Dedifferentiated amniotic fluid mesenchymal stem cell (primary cell): ENCODE measurements around the gene INPP4A.

Source experiments
- DNase-seq: peaks from one replicate; pipeline ENCODE4 v3.0.0-alpha.2; 2016; ENCODE audit errors: extremely low spot score

Gene INPP4A

DNA sequence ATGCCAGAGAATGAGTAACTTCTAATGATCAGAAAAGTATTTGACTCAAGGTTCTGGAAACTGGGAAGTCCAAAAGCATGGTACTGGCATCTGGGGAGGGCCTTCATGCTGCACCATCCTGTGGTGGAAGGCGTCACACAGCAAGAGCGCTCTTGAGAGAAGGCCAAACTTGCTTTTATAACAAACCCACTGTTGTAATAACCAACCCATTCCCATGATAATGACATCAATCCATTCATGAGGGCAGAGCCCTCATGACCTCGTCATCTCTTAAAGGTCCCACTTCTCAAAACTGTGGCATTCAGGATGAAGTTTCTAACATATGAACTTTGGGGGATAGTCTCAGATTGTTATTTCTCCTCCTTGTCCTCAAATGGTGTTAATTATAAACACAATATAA, 95.9 kb downstream of the INPP4A start:
- no peak for DNase-seq

DNA sequence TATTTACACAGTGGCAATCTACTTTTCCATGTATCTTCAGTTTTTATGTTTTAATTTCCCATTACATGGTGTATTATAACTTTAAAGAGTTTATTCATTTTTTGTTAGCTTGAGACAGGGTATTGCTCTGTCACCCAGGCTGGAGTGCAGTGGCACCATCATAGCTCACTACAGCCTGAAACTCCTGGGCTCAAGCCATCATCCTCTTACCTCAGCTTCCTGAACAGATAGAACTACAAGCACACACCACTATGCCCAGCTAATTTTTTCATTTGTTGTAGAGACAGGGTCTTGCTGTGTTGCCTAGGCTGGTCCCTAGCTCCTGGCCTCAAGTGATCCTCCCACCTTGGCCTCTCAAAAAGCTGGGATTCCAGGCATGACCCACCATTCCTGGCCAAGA, 96.8 kb downstream of the INPP4A start:
- no peak for DNase-seq

DNA sequence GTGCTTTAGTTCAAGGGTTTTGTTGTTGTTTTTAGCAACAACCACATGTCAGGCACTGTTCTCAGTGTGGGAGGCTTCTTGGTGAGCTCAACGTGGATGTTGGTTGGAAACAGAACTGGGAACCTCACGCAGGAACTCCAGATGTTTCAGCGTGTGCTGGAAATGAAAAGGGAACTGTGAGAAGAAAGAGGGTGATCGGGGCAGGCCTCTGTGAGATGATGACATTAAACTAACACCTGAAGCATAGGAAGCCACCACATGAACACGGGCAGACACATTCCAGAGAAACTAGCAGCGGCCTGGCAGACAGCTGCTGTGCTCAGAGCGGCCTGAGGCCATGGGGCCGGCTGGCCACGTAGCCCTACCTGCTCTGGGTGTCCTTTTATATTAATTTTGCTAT, 97.2 kb downstream of the INPP4A start:
- no peak for DNase-seq

DNA sequence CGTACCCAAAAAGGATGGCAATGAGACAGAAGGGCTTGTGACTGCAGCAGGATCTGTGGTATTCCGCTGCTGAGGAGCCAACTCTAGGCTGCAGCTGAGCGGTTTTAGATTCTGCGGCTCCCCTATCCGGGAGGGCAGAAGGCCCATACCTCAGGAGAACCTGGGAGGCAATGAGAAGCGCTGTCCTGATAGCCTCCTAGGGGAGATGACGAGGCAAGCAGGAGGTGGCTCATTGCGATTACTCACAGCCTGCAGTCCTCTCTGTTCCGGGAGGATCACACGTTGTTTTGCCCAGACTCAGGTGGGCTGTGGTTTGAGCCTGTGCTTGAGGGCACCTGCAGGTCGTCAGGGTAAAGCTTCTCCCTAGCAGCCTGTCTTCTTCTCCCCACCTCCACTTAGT, 98.6 kb downstream of the INPP4A start:
- no peak for DNase-seq

DNA sequence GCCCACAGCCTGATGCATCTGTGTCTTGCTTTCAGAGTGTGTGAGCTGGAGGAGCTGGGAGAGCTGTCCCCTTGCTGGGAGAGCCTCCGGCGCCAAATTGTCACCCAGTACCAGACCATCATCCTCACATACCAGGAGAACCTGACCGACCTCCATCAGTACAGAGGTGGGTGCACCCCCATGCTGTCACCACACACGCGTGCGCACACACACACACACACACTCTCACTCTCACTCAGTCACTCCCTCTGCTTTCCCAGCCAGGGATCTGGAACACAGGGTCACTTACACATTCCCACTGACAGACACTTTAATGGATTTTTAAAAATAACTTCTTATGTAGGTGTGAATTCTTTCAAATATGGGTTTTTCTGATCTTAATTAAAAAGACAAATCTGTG, 99.2 kb downstream of the INPP4A start:
- no peak for DNase-seq

DNA sequence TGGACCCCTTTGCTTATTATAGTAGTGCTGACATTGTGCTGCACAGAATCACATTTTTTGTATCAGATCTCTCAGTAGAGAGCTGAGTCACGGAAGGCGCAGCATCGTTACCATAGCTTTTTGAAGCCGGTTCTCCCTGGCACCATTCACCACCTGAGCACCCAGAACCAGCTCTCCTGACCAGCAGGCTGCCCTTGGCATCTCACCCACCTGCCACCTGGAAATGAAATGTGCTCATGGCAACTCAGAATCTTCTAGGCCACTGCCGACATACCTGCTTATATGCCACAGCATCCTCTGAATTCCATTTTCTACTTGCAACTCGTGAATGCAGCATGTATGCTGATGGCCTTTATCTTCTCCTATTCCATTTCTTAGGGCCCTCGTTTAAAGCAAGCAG, 100.9 kb downstream of the INPP4A start:
- no peak for DNase-seq

DNA sequence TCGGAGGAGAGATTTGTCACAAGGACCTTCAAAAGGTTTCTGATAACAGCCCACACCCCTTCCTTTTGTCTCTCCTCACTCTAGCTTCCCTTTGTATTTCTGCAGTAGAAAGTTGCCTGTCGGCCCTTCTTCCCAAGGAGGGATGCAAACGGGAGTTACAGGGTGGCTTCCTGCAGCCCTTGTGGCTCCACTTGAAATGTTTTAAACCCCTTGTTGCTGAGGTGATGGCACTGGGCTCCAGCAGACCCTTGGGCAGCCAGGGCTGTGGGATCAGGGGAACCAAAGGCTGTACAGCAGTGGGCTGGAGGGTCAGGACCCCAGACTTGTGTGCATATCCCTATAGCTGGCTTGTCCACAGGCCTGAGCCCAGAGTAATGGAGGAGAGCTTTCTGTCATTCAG, 101.5 kb downstream of the INPP4A start:
- DNase-seq = no peak

DNA sequence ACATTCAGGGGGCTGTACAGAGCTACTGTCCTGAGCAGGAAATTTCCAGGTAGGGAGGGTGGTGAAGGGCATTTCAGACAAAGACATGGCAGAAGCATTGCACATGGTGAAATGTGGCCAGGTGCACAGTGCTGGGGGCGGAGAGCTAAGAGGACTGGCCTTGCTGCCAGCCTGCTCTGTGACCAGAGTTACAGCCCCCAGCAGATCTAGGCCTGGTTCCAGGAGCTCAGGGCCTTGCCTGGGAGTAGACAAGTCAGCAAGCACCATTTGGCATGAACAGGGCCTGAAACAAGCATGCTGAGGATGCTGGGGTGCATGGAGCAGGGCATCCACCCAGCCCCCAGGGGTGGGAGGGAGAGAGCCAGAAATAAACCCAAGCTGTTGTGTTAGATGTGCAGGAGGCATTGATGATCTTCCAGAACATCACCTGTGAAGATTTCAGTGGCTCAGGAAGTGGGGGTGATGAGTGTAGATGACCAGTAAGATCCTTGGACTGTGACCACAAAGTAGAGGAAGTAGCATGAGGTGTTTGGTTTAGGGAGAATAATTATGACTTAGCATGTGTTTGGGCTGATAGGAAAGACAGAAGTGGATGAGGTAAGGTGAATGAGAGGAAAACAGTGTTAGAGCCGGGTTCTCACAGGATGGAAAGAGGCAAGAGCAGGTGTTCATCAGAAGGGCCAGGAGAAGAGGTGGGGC, 102.6 kb downstream of the INPP4A start:
- no peak for DNase-seq

DNA sequence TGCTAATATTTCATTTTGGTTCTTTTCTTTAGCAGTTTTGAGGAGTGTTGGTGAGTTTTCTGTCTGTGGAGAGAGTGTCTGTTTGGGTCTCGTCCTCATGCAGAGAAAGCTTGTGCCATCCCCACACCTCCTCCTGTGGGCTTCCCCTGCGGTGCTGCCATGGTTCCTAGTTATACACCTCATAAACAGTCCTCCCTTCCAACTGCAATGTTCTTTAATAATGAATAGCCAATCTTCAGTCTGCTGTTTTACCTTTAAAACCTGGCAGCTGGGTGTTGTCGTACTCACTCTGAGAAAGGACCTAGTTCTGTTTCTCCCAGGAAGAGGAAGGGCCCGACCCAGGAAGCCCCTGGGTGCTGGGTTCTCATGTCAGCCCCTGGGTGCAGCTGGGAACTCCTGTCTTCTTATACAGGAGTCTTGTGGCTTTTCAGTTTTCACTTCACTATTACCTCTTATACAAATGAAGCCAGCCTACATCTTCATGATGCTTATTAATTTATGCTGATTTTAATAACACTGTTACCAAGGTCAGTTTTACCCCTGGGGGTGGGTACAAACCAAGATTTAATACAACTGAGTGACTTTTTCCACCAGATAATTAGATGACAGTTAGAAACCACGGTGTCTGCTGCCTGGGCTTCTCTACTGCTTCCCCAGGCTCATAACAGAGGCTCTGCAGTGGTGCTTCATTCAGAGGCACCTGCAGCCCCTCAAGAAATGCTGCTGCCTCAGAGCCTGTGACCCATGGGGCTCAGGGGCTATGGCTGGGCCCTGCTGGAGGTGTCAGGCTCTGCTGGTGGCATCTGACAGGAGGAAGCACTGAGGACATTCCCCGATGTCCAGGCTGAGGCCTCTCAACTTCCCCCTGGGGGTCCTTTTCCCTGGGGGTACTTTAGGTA, 104.5 kb downstream of the INPP4A start:
- no peak for DNase-seq

DNA sequence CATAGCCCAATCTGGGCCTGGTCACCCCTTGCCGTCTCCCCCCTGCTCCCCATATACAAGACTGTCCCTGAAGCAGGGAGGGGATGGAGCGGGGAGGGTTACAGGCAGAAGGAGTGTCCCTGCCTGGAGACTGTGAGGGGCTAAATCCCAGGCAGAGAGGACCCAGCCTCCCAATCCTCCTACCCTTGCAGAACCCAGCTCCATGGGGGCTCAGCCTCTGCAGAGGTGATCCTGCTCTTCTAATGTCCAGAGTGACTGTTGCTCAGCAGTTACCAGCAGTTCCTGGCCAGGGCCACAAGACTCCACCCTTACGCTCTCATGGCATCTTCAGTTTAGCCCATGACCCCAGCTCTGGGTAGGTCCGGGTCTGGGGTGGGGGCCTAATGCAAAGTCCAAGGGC, 105.5 kb downstream of the INPP4A start:
- no peak for DNase-seq

DNA sequence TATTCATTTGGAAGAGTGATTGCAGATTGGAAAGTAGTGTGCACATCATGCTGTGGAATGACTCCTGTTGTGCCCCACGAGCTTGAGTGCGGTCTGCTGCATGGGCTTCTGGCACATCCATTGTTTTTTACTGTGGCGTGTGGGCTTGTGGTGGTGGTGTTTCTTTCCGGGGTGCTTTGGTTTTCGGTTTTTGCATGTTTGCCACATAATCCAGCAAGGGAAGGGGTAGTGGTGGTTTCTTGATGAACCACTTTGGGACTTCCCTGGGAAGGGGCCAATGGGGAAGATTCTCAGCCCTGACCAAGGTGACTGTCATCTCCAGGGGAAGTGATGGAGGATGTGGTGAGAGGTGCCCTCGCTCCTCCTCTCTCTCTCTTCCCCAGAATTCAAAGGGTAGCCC, 106.7 kb downstream of the INPP4A start:
- no peak for DNase-seq

DNA sequence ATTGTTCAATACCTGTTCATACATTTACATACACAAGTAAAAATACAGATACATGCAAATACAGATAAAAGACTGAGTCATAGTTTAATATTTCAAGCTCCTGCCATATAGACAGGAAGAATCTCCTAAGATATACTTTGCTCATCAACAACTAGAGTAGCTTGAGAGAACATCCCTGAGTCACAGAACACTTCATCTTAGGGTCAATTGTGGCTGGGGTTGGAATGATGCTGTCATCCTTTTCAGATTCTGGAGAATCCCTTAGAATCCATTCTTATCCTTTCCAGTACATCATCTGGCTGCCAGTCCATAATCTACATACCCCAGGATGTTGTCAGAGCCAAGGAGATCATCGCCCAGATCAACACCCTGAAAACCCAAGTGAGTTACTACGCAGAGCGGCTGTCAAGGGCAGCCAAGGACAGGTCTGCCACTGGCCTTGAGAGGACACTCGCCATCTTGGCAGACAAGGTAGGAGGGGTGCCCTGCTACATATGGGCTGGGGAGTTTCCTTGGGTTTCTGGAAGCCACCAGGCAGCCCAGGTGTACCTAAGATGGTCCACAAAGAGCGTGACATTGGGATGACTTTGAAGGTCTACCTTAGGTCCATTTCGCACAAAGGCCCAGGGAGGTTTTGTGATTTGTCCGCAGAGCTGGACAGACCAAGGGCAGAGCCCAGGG, 108.0 kb downstream of the INPP4A start:
- no peak for DNase-seq

DNA sequence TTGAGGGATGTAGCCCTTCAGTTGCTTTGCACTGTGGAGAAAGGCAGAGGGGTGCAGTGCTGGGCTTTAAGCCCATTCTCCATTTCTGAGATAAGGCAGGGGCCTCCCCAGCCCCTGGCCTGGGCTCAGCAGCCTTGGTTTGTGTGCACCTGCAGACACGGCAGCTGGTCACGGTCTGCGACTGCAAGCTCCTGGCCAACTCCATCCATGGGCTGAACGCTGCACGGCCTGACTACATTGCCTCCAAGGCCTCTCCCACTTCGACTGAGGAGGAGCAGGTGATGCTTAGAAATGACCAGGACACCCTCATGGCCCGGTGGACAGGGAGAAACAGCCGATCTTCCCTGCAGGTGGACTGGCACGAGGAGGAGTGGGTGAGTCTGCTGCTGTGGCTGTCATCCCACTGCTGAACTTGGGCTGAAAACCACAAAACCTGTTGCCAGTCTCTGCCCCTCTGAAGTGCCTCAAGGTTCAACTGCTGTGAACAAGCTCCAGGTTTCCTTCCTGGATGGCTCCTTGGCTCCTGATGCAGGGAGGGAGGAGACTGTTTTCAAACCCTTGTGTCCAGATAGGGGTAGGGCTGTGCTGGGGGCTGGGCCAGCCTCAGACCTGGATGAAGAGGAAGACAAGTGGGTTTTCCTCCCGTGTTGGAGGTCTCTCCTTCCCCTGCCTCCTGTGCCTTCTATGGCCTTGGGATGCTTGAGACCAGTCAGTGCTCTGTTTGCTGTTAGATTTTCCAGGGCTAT, 109.6 kb downstream of the INPP4A start:
- DNase-seq = no peak

DNA sequence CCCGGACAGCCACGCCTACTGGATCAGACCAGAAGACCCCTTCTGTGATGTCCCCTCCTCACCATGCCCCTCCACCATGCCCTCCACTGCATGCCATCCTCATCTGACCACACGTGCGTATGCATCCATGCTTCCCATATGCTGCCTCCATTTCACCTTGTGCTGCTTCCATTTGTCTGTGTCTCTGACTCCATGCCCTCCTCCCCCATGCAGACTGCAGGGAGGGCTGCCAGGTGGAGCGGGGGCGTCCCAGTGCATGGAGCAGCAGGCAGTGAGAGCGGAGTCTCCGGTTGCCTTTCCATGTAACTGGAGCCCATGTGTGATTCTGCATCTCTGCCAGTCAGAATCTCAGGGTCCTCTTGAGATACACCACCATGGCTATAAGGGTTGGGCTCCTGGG, 111.0 kb downstream of the INPP4A start:
- DNase-seq = no peak

DNA sequence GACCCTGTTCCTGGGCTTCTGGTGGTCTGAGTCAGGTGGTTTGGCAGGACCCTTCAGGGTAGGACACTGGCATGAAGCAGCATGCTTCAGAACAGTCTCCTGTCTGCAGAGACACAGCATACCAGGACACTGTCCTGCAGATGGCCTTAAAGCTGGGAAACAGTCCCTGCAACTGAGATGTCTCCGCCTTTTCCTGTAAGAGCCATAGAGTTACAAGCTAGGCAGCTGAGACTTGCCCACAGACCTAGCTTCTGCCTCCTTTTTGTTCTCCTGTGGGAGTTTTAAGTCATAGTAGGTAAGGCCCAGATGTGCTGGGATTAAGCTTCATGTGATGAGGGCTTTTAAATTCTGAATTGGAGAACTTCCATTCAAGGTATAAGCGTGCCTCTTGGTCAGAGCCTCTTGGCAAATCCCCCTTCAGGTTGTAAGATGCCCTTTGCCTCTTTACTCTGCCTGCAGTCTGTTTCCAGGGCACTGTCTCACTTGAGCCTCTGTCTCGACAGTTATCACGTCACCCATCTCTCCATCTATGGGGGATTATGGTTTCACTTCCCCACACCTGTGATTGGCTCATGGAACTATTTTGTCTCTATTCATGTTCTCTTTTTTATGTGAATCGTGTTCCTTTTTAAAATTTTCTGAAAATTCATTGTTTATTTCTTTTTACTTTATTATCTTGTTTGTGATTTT, 111.8 kb downstream of the INPP4A start:
- DNase-seq = no peak

DNA sequence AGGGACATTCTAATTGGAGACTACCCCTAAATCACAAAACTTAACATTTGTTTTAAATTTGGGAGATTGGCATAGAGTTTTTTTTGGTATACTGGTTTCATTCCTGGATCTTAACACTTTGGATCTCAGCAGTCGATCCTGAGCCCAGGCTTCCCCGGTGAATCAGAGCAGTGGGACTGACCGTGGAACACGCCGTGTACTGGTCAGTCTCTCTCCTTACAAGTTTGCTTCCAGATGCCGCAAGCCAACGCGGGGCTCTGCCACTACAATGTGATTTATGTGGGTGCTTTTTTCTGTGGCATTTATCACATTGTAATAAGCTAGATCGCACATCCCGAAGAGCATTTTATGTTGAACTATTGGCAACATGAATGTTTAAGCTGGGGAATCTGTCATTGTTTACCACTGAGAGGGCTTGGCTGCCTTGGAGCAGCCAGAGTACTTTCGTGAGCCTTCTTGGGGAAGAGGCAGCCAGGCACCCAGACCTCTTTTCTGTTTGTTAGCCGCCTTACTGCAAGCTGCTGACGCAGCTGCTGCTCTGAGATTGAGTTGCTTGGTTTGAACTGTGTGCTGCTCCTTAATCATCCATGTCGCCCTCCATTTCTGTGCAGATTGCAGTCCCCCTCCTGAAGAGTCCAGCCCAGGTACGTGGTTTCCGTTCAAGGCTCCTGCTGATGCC, 114.3 kb downstream of the INPP4A start:
- DNase-seq = no peak

DNA sequence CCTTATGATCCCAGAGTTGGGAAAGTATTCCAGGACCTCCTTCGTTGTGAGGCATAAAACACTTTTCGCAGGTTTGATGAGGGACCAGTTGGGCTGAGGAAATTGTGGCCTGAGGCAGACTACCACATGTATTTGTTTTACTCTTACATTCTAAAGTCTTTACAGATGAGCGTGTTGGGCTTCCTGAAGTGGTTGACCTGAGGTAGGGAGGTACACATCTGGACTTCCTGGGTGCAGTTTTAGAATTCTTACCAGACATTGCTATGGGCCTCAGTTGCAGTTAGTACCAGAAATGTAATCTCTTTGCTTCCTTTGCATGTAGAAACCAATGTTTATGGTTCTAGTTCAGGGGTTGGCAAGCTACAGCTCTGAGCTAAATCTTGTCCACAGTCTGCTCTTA, 114.9 kb downstream of the INPP4A start:
- no peak for DNase-seq

DNA sequence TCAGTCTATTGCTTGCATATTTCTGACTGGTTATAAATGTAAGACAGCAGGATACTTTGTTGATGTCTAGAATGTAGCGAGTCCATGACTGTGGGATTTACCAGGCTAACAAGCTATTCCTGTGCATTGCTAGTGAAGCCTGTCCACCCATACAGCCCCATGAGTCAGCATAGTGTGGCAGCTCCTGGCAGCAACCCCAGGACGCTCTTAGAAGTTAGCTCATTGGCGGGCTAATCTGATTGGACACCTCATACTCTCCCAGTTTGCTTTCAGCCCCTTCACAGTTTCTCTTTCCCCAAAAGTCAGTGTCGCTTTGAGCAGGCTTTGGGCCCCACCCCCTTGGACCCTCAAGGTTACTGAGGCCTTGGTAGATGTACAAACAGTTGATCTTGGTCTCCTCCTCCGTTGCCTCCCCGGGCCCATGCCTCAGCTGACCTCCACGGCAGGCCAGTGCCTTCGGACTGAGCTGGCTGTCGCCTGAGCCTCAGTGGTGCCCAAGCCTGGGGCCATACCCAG, 115.7 kb downstream of the INPP4A start:
- peak; percentile 94 for DNase-seq

DNA sequence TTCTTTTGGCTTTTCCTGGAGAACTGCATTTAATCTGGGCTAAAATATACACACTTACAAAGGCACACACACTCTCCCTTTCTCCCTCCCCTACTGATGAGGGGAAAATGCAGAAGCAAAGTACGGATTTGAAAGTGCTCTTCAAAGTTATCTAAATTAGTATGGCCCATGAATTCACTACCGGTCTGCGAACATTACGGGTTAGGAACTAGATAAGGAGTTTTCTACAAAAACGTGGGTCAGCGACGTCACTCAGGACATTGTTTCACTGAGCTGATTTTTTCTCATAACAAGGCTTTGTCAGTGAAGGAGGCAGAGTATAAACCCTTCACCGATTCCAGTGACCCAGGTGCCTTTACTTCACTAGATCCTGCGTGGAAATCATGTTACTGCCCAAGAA, 116.4 kb downstream of the INPP4A start:
- DNase-seq = no peak

DNA sequence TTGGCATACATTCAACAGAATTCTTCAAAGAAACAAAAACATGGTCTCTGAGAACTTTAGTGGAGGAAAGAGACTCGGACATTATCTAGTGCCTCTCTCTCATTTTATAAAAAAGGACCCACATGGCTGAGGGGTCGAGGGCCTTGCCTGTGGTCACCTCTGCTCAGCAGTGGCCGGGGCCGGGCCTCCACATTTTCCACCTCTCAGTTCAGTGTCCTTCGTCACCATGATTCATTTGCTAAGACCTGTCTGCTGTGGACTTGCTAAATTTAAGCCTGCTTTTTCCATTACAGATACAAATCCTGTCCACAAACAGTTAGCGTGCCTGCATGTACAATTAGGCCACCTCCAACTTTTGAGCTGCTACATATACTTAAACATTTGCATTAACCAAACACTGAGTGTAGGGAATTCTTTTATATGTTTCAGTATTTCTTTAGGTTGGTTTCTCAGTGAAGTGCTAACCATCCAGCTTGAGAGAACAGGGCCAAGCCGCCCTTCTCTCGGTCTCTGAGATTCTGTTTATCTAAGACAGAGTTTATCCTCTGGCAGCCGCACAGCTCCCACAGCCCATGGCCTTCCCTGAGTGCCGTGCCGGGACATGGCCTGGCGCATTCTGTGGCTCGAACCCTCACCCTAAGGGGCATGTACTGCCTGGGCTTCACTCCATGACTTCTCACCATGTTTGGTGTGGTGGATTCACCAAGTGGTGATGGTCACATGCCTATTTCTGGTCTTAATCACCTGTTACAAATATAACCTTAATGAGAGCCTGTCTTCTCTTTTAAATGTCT, 117.4 kb downstream of the INPP4A start:
- no peak for DNase-seq
